Measurements from ENCODE around the gene CHCHD6.

The CHCHD6 gene

DNA sequence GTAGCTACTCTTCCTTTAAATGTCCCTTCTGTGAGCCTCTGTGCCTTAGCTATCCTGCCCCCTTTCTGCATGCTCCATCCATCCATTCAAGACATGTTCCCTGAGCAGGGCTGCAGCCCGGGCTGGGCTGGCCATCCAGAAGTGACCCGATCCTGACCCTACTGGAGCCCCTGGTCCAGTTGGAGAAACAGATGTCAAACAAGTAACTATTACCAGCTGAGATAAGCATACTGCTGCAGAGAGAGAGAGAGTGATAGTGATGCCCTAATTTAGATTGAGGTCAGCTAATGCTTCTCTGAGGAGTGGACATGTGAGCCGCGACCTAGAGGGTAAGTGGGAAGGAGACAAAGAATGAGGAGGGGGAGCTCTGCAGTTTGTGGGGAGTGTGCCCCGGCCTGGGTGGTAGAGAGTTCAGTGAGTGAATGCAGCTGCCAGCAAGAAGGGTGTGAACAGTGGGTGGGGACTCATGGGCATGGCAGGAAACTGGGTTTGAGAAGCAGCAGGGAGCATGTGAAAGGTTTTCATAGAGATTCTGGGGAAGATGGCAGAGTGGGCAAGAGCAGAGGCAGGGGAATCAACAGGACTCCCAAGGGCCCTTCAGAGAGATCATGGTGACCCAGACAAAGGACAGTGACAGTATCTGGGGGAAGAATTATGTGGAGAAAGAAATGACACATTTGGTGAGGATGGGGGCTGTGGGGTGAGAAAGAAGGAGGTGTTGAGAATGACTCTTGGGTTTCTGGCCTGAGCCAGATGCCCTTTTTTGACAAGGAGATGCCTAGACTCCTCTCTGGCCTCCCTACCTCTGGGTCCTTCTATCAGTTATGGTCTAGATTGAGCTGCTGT, 44.9 kb downstream of the CHCHD6 start:
- peaks cover 48% of the 10 kb centered on the region for H4K20me1 ChIP-seq (ENCODE audit: insufficient read depth, low read length)
- no peaks in the 10 kb centered on the region for H3K4me1 ChIP-seq (ENCODE audit: insufficient read depth, low read length)

DNA sequence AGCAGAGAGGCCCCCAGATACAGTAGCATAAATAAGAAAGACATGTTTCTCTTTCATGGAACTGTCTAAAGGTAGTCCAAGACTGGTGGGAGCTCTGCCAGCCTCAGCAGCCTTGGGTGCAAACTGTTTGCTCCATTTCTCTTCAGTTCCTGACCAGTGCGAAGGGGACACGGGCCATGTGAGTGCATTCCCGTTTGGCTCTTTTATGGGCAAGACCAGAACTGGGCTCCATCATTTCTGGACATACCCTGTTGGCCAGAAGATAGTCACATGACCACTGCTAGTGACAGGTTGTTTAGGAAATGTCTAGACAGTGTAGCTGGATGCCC, 45.5 kb downstream of the CHCHD6 start:
- no peak overlapping the region for H3K27ac ChIP-seq (ENCODE audit: low read length)
- H3K79me2 ChIP-seq (ENCODE audit: insufficient read depth, low read length): peaks cover 9% of the 10 kb centered on the region; the same call in 1 of the 2 replicates
- H3K36me3 ChIP-seq (ENCODE audit: insufficient read depth, low read length): no peaks in the 10 kb centered on the region
- TF ChIP-seq, protein P1, sequence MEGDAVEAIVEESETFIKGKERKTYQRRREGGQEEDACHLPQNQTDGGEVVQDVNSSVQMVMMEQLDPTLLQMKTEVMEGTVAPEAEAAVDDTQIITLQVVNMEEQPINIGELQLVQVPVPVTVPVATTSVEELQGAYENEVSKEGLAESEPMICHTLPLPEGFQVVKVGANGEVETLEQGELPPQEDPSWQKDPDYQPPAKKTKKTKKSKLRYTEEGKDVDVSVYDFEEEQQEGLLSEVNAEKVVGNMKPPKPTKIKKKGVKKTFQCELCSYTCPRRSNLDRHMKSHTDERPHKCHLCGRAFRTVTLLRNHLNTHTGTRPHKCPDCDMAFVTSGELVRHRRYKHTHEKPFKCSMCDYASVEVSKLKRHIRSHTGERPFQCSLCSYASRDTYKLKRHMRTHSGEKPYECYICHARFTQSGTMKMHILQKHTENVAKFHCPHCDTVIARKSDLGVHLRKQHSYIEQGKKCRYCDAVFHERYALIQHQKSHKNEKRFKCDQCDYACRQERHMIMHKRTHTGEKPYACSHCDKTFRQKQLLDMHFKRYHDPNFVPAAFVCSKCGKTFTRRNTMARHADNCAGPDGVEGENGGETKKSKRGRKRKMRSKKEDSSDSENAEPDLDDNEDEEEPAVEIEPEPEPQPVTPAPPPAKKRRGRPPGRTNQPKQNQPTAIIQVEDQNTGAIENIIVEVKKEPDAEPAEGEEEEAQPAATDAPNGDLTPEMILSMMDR (IDR thresholded peaks at IDR 0.05; ENCODE audit: borderline replicate concordance, extremely low read depth, low read length, poor library complexity, severe bottlenecking): no peak
- TF ChIP-seq EZH2 (IDR thresholded peaks at IDR 0.05; ENCODE audit: borderline replicate concordance, low read depth, low read length, severe bottlenecking): no peak
- no peaks in the 10 kb centered on the region for H3K27me3 ChIP-seq (ENCODE audit: insufficient read depth, low read length, poor library complexity)
- H4K20me1 ChIP-seq (ENCODE audit: insufficient read depth, low read length): peaks cover 54% of the 10 kb centered on the region
- ATAC-seq (ENCODE audit: insufficient read depth, low read depth) (no peak), DNase-seq (no peak)
- no peak overlapping the region for H3K4me3 ChIP-seq (ENCODE audit: low read depth in 1 of 2, low read length in 2 of 2)
- H3K4me2 ChIP-seq (ENCODE audit: insufficient read depth, low read length): no peak overlapping the region
- no peak overlapping the region for H2AFZ ChIP-seq (ENCODE audit: low read depth, low read length)
- no peak overlapping the region for H3K9ac ChIP-seq (ENCODE audit: low read depth, low read length)
- no peaks in the 10 kb centered on the region for H3K9me3 ChIP-seq (ENCODE audit: insufficient read depth, low read length, severe bottlenecking)
- no peaks in the 10 kb centered on the region for H3K4me1 ChIP-seq (ENCODE audit: insufficient read depth, low read length)

More for the DNA sequence above, 44.9 kb downstream of the CHCHD6 start:
- DNase-seq: no peak
- Histone ChIP-seq H3K27ac (ENCODE audit: low read length) (no peak overlapping the region), H3K9ac (ENCODE audit: low read depth, low read length) (no peak overlapping the region), H3K79me2 (ENCODE audit: insufficient read depth, low read length) (peaks cover 9% of the 10 kb centered on the region; the same call in 1 of the 2 replicates), H3K4me2 (ENCODE audit: insufficient read depth, low read length) (no peak overlapping the region), H3K4me3 (ENCODE audit: low read depth in 1 of 2, low read length in 2 of 2) (no peak overlapping the region), H3K9me3 (ENCODE audit: insufficient read depth, low read length, severe bottlenecking) (no peaks in the 10 kb centered on the region), H3K36me3 (ENCODE audit: insufficient read depth, low read length) (no peaks in the 10 kb centered on the region), H3K27me3 (ENCODE audit: insufficient read depth, low read length, poor library complexity) (no peaks in the 10 kb centered on the region), H2AFZ (ENCODE audit: low read depth, low read length) (no peak overlapping the region)
- no peak for ATAC-seq (ENCODE audit: insufficient read depth, low read depth)
- TF ChIP-seq, protein P1 (IDR thresholded peaks at IDR 0.05; ENCODE audit: borderline replicate concordance, extremely low read depth, low read length, poor library complexity, severe bottlenecking): no peak
- no peak for TF ChIP-seq EZH2 (IDR thresholded peaks at IDR 0.05; ENCODE audit: borderline replicate concordance, low read depth, low read length, severe bottlenecking)

- H3K4me2 ChIP-seq (ENCODE audit: insufficient read depth, low read length): no peak overlapping the region
- no peak overlapping the region for H2AFZ ChIP-seq (ENCODE audit: low read depth, low read length)
- no peak for ATAC-seq (ENCODE audit: insufficient read depth, low read depth)
- no peak for DNase-seq
- no peak overlapping the region for H3K9ac ChIP-seq (ENCODE audit: low read depth, low read length)
- no peak overlapping the region for H3K4me3 ChIP-seq (ENCODE audit: low read depth in 1 of 2, low read length in 2 of 2)
- no peaks in the 10 kb centered on the region for H3K4me1 ChIP-seq (ENCODE audit: insufficient read depth, low read length)
- peaks cover 5% of the 10 kb centered on the region; the same call in 1 of the 2 replicates for H3K79me2 ChIP-seq (ENCODE audit: insufficient read depth, low read length)
- peaks cover 57% of the 10 kb centered on the region for H4K20me1 ChIP-seq (ENCODE audit: insufficient read depth, low read length)
- no peaks in the 10 kb centered on the region for H3K36me3 ChIP-seq (ENCODE audit: insufficient read depth, low read length)
- TF ChIP-seq EZH2 (IDR thresholded peaks at IDR 0.05; ENCODE audit: borderline replicate concordance, low read depth, low read length, severe bottlenecking): no peak
- TF ChIP-seq, protein P1 (IDR thresholded peaks at IDR 0.05; ENCODE audit: borderline replicate concordance, extremely low read depth, low read length, poor library complexity, severe bottlenecking): no peak
- H3K27me3 ChIP-seq (ENCODE audit: insufficient read depth, low read length, poor library complexity): no peaks in the 10 kb centered on the region
- H3K9me3 ChIP-seq (ENCODE audit: insufficient read depth, low read length, severe bottlenecking): no peaks in the 10 kb centered on the region
- no peak overlapping the region for H3K27ac ChIP-seq (ENCODE audit: low read length)
These were observed 46.1 kb downstream of the CHCHD6 start for GRCh38 chr3:126749931-126750755.

All from DND-41 (cell line).